ENCODE data around the gene CKAP4. TPM values are rescaled to one million over a fixed set of nuclear protein-coding genes. Genes with fewer than 3 reads are reported as not detected.

The CKAP4 gene
- total and polyA plus RNA-seq, 2 donors (not counting 1 experiment from before 2014, with no cell fraction given) = 7.4 to 29.2 TPM

- POLR2A ChIA-PET = interaction anchor here (0.7 kb wide), 1 partner anchor 17 kb away, joined by 4 read pairs; no protein-coding TSS in a partner anchor
- no peak overlapping the region for H2AFZ ChIP-seq (ENCODE audit: insufficient read depth, low read depth, low read length, poor library complexity, severe bottlenecking)
- intact Hi-C loops (cut with micrococcal nuclease) = no loop called here
- CTCF ChIA-PET = interaction anchor here (1.1 to 16.6 kb wide), 2 partner anchors 9 to 46 kb away, joined by 4 to 393 read pairs; no protein-coding TSS in a partner anchor
- no peaks in the 10 kb centered on the region for H3K9me3 Mint-ChIP-seq (ENCODE audit: insufficient read depth)
- H3K4me3 ChIP-seq (ENCODE audit: control extremely low read depth in 1 of 5, extremely low read depth in 1 of 5, insufficient read depth in 1 of 5, low read depth in 2 of 5, low read length in 4 of 5) = no peak overlapping the region
- peaks cover 0 to 3% (median 0%) of the 10 kb centered on the region in 3 donors for H3K9me3 ChIP-seq (ENCODE audit: control extremely low read depth in 1 of 3, control insufficient read depth in 2 of 3, insufficient read depth in 1 of 3, low read length in 2 of 3)
- no peak overlapping the region for H3K4me2 ChIP-seq (replicated peaks; ENCODE audit: low read depth, low read length, poor library complexity, severe bottlenecking)
- H3K27ac ChIP-seq (ENCODE audit: low read length in 2 of 2) = no peak overlapping the region
- H3K27me3 ChIP-seq (replicated peaks in 1 of 4; ENCODE audit: control extremely low read depth in 1 of 4, control insufficient read depth in 3 of 4, insufficient read depth in 4 of 4, low read length in 3 of 4) = peaks cover 0 to 10% (median under 1%) of the 10 kb centered on the region in 4 experiments
- peak overlapping the region; percentile 6 for H3K4me3 Mint-ChIP-seq
- DNase-seq = no peak
- peaks cover 41% of the 10 kb centered on the region for H3K4me1 Mint-ChIP-seq
- no peaks in the 10 kb centered on the region for H3K36me3 ChIP-seq (replicated peaks in 1 of 2; ENCODE audit: control extremely low read depth in 1 of 2, control insufficient read depth in 1 of 2, extremely low read depth in 1 of 2, insufficient read depth in 2 of 2, low read length in 1 of 2)
- no peaks in the 10 kb centered on the region for H3K27me3 Mint-ChIP-seq
- no peak for TF ChIP-seq EZH2 (IDR thresholded peaks at IDR 0.05; ENCODE audit: borderline replicate concordance, insufficient read depth, low read depth, low read length, poor library complexity, severe bottlenecking)
- no peaks in the 10 kb centered on the region for H3K79me2 ChIP-seq (ENCODE audit: control insufficient read depth, insufficient read depth, low read length)
- no peak for ATAC-seq (ENCODE audit: low read depth)
- H3K27ac Mint-ChIP-seq = no peak overlapping the region
- H4K20me1 ChIP-seq (ENCODE audit: control insufficient read depth, insufficient read depth, low read length, poor library complexity, severe bottlenecking) = no peaks in the 10 kb centered on the region
- H3K4me1 ChIP-seq (ENCODE audit: control insufficient read depth in 2 of 2, insufficient read depth in 2 of 2, low read length in 2 of 2) = peaks cover 18 to 19% of the 10 kb centered on the region in 2 donors
- H3K9ac ChIP-seq (ENCODE audit: low read length) = no peak overlapping the region
- WGBS (ENCODE audit: insufficient coverage) = no CpG with 5 or more reads among the region's 6 CpGs
Measured at GRCh38 chr12:106274012-106274411, 26.2 kb upstream of the CKAP4 start.

- Histone ChIP-seq H4K20me1 (ENCODE audit: control insufficient read depth, insufficient read depth, low read length, poor library complexity, severe bottlenecking) (no peaks in the 10 kb centered on the region), H3K79me2 (ENCODE audit: control insufficient read depth, insufficient read depth, low read length) (no peaks in the 10 kb centered on the region), H3K4me2 (replicated peaks; ENCODE audit: low read depth, low read length, poor library complexity, severe bottlenecking) (no peak overlapping the region), H3K9me3 (ENCODE audit: control extremely low read depth in 1 of 3, control insufficient read depth in 2 of 3, insufficient read depth in 1 of 3, low read length in 2 of 3) (no peaks in the 10 kb centered on the region), H3K27ac (ENCODE audit: low read length in 2 of 2) (no peak overlapping the region), H2AFZ (ENCODE audit: insufficient read depth, low read depth, low read length, poor library complexity, severe bottlenecking) (no peak overlapping the region), H3K27me3 (replicated peaks in 1 of 4; ENCODE audit: control extremely low read depth in 1 of 4, control insufficient read depth in 3 of 4, insufficient read depth in 4 of 4, low read length in 3 of 4) (peaks cover 0 to 15% (median 3%) of the 10 kb centered on the region in 4 experiments), H3K36me3 (replicated peaks in 1 of 2; ENCODE audit: control extremely low read depth in 1 of 2, control insufficient read depth in 1 of 2, extremely low read depth in 1 of 2, insufficient read depth in 2 of 2, low read length in 1 of 2) (no peaks in the 10 kb centered on the region), H3K4me1 (ENCODE audit: control insufficient read depth in 2 of 2, insufficient read depth in 2 of 2, low read length in 2 of 2) (peaks cover 18 to 19% of the 10 kb centered on the region in 2 donors), H3K4me3 (ENCODE audit: control extremely low read depth in 1 of 5, extremely low read depth in 1 of 5, insufficient read depth in 1 of 5, low read depth in 2 of 5, low read length in 4 of 5) (no peak overlapping the region), H3K9ac (ENCODE audit: low read length) (no peak overlapping the region)
- no peak for DNase-seq
- no peak for ATAC-seq (ENCODE audit: low read depth)
- no peak for TF ChIP-seq CTCF (IDR thresholded peaks at IDR 0.05)
- TF ChIP-seq EZH2 (IDR thresholded peaks at IDR 0.05; ENCODE audit: borderline replicate concordance, insufficient read depth, low read depth, low read length, poor library complexity, severe bottlenecking) = no peak
- H3K27me3 Mint-ChIP-seq = no peaks in the 10 kb centered on the region
- intact Hi-C loops (cut with micrococcal nuclease) = no loop called here
- 100% methylated on average over 6 of the region's 6 CpGs for WGBS (ENCODE audit: insufficient coverage)
- POLR2A ChIA-PET = no interaction called here
- H3K9me3 Mint-ChIP-seq (ENCODE audit: insufficient read depth) = no peaks in the 10 kb centered on the region
- CTCF ChIA-PET = interaction anchor here (1.1 to 16.6 kb wide), 3 partner anchors 9 to 46 kb away, joined by 4 to 393 read pairs (median 13); no protein-coding TSS in a partner anchor
- H3K4me1 Mint-ChIP-seq = peaks cover 41% of the 10 kb centered on the region
- H3K4me3 Mint-ChIP-seq = peak overlapping the region; percentile 6
- no peak overlapping the region for H3K27ac Mint-ChIP-seq
Measured at GRCh38 chr12:106273491-106273890, 25.7 kb upstream of the CKAP4 start.

Measured in B cell (primary cell).